Thyroid gland (tissue), 4 donors: ENCODE measurements around the gene SRP19. TPM values are rescaled to one million over a fixed set of nuclear protein-coding genes. Genes with fewer than 3 reads are reported as not detected.

ENCODE experiments used
- DNase-seq, 2 donors: peaks; one replicate each; pipeline ENCODE4 v3.0.0-alpha.2; 2019
- H3K27ac ChIP-seq, 3 donors: fragments of 200-600 bp; sonication (generic); 1 replicate in 2 of 3; 2 replicates in 1 of 3; pipeline ENCODE4 v1.5.1; 2016 to 2019; ENCODE audit warnings: mild to moderate bottlenecking in 1 of 3, moderate library complexity in 1 of 3
- H3K27me3 ChIP-seq: fragments of 200-600 bp; sonication (generic); one replicate; pipeline ENCODE4 v1.5.1; 2019
- H3K36me3 ChIP-seq, 2 donors: fragments of 200-600 bp; sonication (generic); one replicate each; pipeline ENCODE4 v1.5.1; 2016 to 2019
- H3K4me1 ChIP-seq, 2 donors: fragments of 200-600 bp; sonication (generic); one replicate each; pipeline ENCODE4 v1.5.1; 2017 to 2019
- H3K4me3 ChIP-seq, 3 donors: fragments of 200-600 bp; sonication (generic); replicated peaks in 1 of 3; 1 replicate in 2 of 3; 2 replicates in 1 of 3; pipeline ENCODE4 v1.5.1; 2016; ENCODE audit warnings: mild to moderate bottlenecking in 1 of 3
- H3K9me3 ChIP-seq: fragments of 200-600 bp; sonication (generic); one replicate; pipeline ENCODE4 v1.5.1; 2017
- CTCF ChIP-seq, 6 experiments: fragments of 200-600 bp in 3 of 6; fragments of 450-650 bp in 3 of 6; sonication (generic) in 3 of 6; IDR thresholded peaks; one replicate each; pipeline ENCODE4 v1.5.1; 2016 to 2019; ENCODE audit warnings: antibody characterized with exemption in 6 of 6, mild to moderate bottlenecking in 2 of 6, inconsistent platforms in 1 of 6, moderate library complexity in 1 of 6
- POLR2A ChIP-seq, 2 donors: fragments of 450-650 bp; IDR thresholded peaks; one replicate each; pipeline ENCODE4 v1.6.1; 2017; ENCODE audit warnings: antibody characterized with exemption in 2 of 2, mild to moderate bottlenecking in 2 of 2, moderate library complexity in 1 of 2
- WGBS, 2 donors: methylation state at CpG; one replicate each; pipeline ENCODE4 v1.1.5; 2017; 5-methylcytosine and 5-hydroxymethylcytosine counted together
- intact Hi-C: fragments of 100-400 bp; cut with DNase I; formaldehyde crosslinking; loops from one replicate; pipeline ENCODE4 v1.15.1; 2023
- total RNA-seq, 4 donors: library from RNA; depleted of rRNA; stranded (reverse); fragments of >200 nt; gene quantifications; one replicate each; pipeline ENCODE4 v1.2.3, GENCODE V29; 2016

SRP19 gene
- total RNA-seq, 4 donors from 2014 or later: 54.5 to 82.6 (median 76.5) TPM

GRCh38 chr5:112906637-112907036 lies 45.5 kb downstream of the SRP19 start:
- TF ChIP-seq CTCF (IDR thresholded peaks at IDR 0.05) (no peak), POLR2A (IDR thresholded peaks at IDR 0.05) (no peak)
- DNase-seq: no peak
- no peak overlapping the region for H3K27ac ChIP-seq
- H3K4me1 ChIP-seq: peaks cover 0 to 4% of the 10 kb centered on the region in 2 donors
- intact Hi-C loops: no loop called here
- no peak overlapping the region for H3K4me3 ChIP-seq
- no peaks in the 10 kb centered on the region for H3K9me3 ChIP-seq
- H3K27me3 ChIP-seq: no peaks in the 10 kb centered on the region
- H3K36me3 ChIP-seq: peaks cover 8 to 11% of the 10 kb centered on the region in 2 donors
- 93 to 95% methylated on average over 3 of the region's 3 CpGs for WGBS, 2 donors

GRCh38 chr5:112907166-112907631 lies 46.1 kb downstream of the SRP19 start:
- 77 to 85% methylated on average over 4 of the region's 4 CpGs for WGBS, 2 donors
- intact Hi-C loops: no loop called here

GRCh38 chr5:112908854-112909253 lies 47.8 kb downstream of the SRP19 start:
- Histone ChIP-seq H3K27ac (no peak overlapping the region), H3K36me3 (peaks cover 7 to 9% of the 10 kb centered on the region in 2 donors), H3K27me3 (no peaks in the 10 kb centered on the region), H3K4me3 (no peak overlapping the region), H3K4me1 (peaks cover 5 to 9% of the 10 kb centered on the region in 2 donors), H3K9me3 (no peaks in the 10 kb centered on the region)
- no peak for DNase-seq
- no peak for TF ChIP-seq CTCF (IDR thresholded peaks at IDR 0.05)
- no peak for TF ChIP-seq POLR2A (IDR thresholded peaks at IDR 0.05)
- intact Hi-C loops: no loop called here

More at GRCh38 chr5:112907166-112907631, 46.1 kb downstream of the SRP19 start:
- no peaks in the 10 kb centered on the region for H3K27me3 ChIP-seq
- H3K4me3 ChIP-seq: no peak overlapping the region
- H3K36me3 ChIP-seq: peaks cover 7 to 9% of the 10 kb centered on the region in 2 donors
- H3K4me1 ChIP-seq: peaks cover 0 to 4% of the 10 kb centered on the region in 2 donors
- H3K27ac ChIP-seq: peak overlapping the region in 1 of 3 donors; percentile 2
- no peak for DNase-seq
- TF ChIP-seq POLR2A (IDR thresholded peaks at IDR 0.05) (no peak), CTCF (IDR thresholded peaks at IDR 0.05) (no peak)
- no peaks in the 10 kb centered on the region for H3K9me3 ChIP-seq

- Histone ChIP-seq H3K27ac (no peak overlapping the region), H3K9me3 (no peaks in the 10 kb centered on the region), H3K36me3 (peaks cover 7 to 9% of the 10 kb centered on the region in 2 donors), H3K4me1 (peaks cover 13 to 17% of the 10 kb centered on the region in 2 donors), H3K4me3 (no peak overlapping the region), H3K27me3 (no peaks in the 10 kb centered on the region)
- WGBS, 2 donors: 96 to 100% methylated on average over 1 of the region's 1 CpG
- intact Hi-C loops: no loop called here
- DNase-seq: no peak
- TF ChIP-seq POLR2A (IDR thresholded peaks at IDR 0.05) (no peak), CTCF (IDR thresholded peaks at IDR 0.05) (no peak)
Measured at GRCh38 chr5:112910529-112910928, 49.4 kb downstream of the SRP19 start.

- WGBS, 2 donors: 92 to 96% methylated on average over 4 of the region's 4 CpGs
- Histone ChIP-seq H3K9me3 (no peaks in the 10 kb centered on the region), H3K4me1 (peaks cover 51 to 56% of the 10 kb centered on the region in 2 donors), H3K4me3 (no peak overlapping the region), H3K27ac (no peak overlapping the region), H3K27me3 (no peaks in the 10 kb centered on the region), H3K36me3 (peaks cover 4 to 9% of the 10 kb centered on the region in 2 donors)
- TF ChIP-seq CTCF (IDR thresholded peaks at IDR 0.05) (no peak), POLR2A (IDR thresholded peaks at IDR 0.05) (no peak)
- intact Hi-C loops: no loop called here
- DNase-seq: no peak
Measured at GRCh38 chr5:112914584-112914983, 53.5 kb downstream of the SRP19 start.
